HG02678 (cell line): ENCODE data around the gene GDPD5.

Experiments used
- ATAC-seq: cut with Tn5 transposase; IDR thresholded peaks from one replicate; pipeline ENCODE4 v1.9.1; 2021; ENCODE audit warnings: mild to moderate bottlenecking, moderate library complexity; ENCODE audit not compliant: unreplicated experiment

The GDPD5 gene

GRCh38 chr11:75558939-75559843 is 33.5 kb upstream of the GDPD5 start:
- ATAC-seq = no peak

GRCh38 chr11:75557666-75558494 is 32.1 kb upstream of the GDPD5 start:
- ATAC-seq = no peak

GRCh38 chr11:75556275-75556674 is 30.5 kb upstream of the GDPD5 start:
- no peak for ATAC-seq

GRCh38 chr11:75555079-75555811 is 29.5 kb upstream of the GDPD5 start:
- no peak for ATAC-seq

- ATAC-seq = no peak
Measured at GRCh38 chr11:75554258-75555022, 28.7 kb upstream of the GDPD5 start.

- ATAC-seq = no peak
Measured at GRCh38 chr11:75553889-75554257, 28.1 kb upstream of the GDPD5 start.

- ATAC-seq = no peak
Measured at GRCh38 chr11:75553182-75553581, 27.4 kb upstream of the GDPD5 start.

- ATAC-seq = no peak
Measured at GRCh38 chr11:75549370-75549958, 23.7 kb upstream of the GDPD5 start.

GRCh38 chr11:75548595-75549272 is 23.0 kb upstream of the GDPD5 start:
- ATAC-seq = no peak

- no peak for ATAC-seq
Measured at GRCh38 chr11:75547617-75548058, 21.9 kb upstream of the GDPD5 start.

GRCh38 chr11:75547177-75547576 is 21.4 kb upstream of the GDPD5 start:
- no peak for ATAC-seq

GRCh38 chr11:75543806-75544205 is 18.1 kb upstream of the GDPD5 start:
- no peak for ATAC-seq

- ATAC-seq = no peak
Measured at GRCh38 chr11:75542088-75542438, 16.3 kb upstream of the GDPD5 start.

- no peak for ATAC-seq
Measured at GRCh38 chr11:75541193-75542087, 15.7 kb upstream of the GDPD5 start.

- ATAC-seq = no peak
Measured at GRCh38 chr11:75539459-75540334, 14.0 kb upstream of the GDPD5 start.

- ATAC-seq = no peak
Measured at GRCh38 chr11:75538150-75538942, 12.6 kb upstream of the GDPD5 start.

GRCh38 chr11:75537740-75538139 is 12.0 kb upstream of the GDPD5 start:
- no peak for ATAC-seq
